K562 (cell line): ENCODE data around the gene PSMA5. TPM values are rescaled to one million over a fixed set of nuclear protein-coding genes. Genes with fewer than 3 reads are reported as not detected.

Experiments used
- FOXO4 ChIP-seq: fragments of 450-650 bp; formaldehyde crosslinking; IDR thresholded peaks from 2 replicates; pipeline ENCODE4 v1.4.0; 2020; ENCODE audit warnings: mild to moderate bottlenecking, moderate library complexity
- GABPA ChIP-seq: fragments of 200-800 bp; sonication (Bioruptor generic); conservative IDR thresholded peaks from 2 replicates; pipeline ENCODE4 v1.6.1; 2016; ENCODE audit warnings: low read depth, missing genetic modification characterization, missing compliant biosample characterization
- GTF3C2 ChIP-seq: IDR thresholded peaks from 3 replicates; pipeline ENCODE4 v1.6.1; 2011; ENCODE audit warnings: borderline replicate concordance, mild to moderate bottlenecking, moderate library complexity; ENCODE audit not compliant: insufficient read length; ENCODE audit errors: extremely low read depth
- HMGXB4 ChIP-seq: sonication (generic); formaldehyde crosslinking; IDR thresholded peaks from 2 replicates; pipeline ENCODE4 v1.8.1; 2023; ENCODE audit warnings: mild to moderate bottlenecking, missing genetic modification reagents
- KAT2B ChIP-seq: IDR thresholded peaks from one replicate; pipeline ENCODE4 v1.6.1; 2012; ENCODE audit warnings: low read depth, mild to moderate bottlenecking, control low read depth, inconsistent platforms, low read length, moderate library complexity
- MAFK ChIP-seq: IDR thresholded peaks from 2 replicates; pipeline ENCODE4 v1.6.1; 2011; ENCODE audit warnings: low read length, improper control_type of control experiment
- NCOA4 ChIP-seq: fragments of 450-650 bp; IDR thresholded peaks from 2 replicates; pipeline ENCODE4 v1.6.1; 2018; ENCODE audit warnings: mild to moderate bottlenecking; ENCODE audit not compliant: partially characterized antibody
- VEZF1 ChIP-seq: fragments of 200-800 bp; sonication (Bioruptor generic); IDR thresholded peaks from 2 replicates; pipeline ENCODE4 v1.6.1; 2017; ENCODE audit warnings: missing genetic modification characterization, missing compliant biosample characterization
- ZC3H4 ChIP-seq: sonication (generic); formaldehyde crosslinking; IDR thresholded peaks from 2 replicates; pipeline ENCODE4 v1.9.0; 2021; ENCODE audit warnings: missing genetic modification reagents, borderline replicate concordance
- ZKSCAN8 ChIP-seq: fragments of 200-800 bp; sonication (Bioruptor generic); IDR thresholded peaks from 2 replicates; pipeline ENCODE4 v1.6.1; 2016; ENCODE audit warnings: missing genetic modification characterization, missing compliant biosample characterization
- ZNF197 ChIP-seq: fragments of 200-800 bp; sonication (Bioruptor generic); IDR thresholded peaks from 2 replicates; pipeline ENCODE4 v1.6.1; 2016; ENCODE audit warnings: low read depth, missing genetic modification characterization, missing compliant biosample characterization
- ZNF263 ChIP-seq: sonication (generic); formaldehyde crosslinking; IDR thresholded peaks from 2 replicates; pipeline ENCODE4 v1.8.0; 2022; ENCODE audit warnings: mild to moderate bottlenecking, missing genetic modification reagents, borderline replicate concordance
- ZNF408 ChIP-seq: fragments of 250-450 bp; sonication (Bioruptor Pico); IDR thresholded peaks from 2 replicates; pipeline ENCODE4 v1.4.0; 2020; ENCODE audit warnings: low read depth, mild to moderate bottlenecking, moderate library complexity
- ZNF551 ChIP-seq: fragments of 250-450 bp; sonication (Bioruptor Pico); IDR thresholded peaks from 2 replicates; pipeline ENCODE4 v1.5.0; 2021; ENCODE audit warnings: mild to moderate bottlenecking, moderate library complexity
- ZNF764 ChIP-seq: fragments of 250-450 bp; sonication (Bioruptor Pico); IDR thresholded peaks from 2 replicates; pipeline ENCODE4 v1.4.0; 2020; ENCODE audit warnings: low read depth, mild to moderate bottlenecking, moderate library complexity
- polyA plus RNA-seq, 8 experiments: library from polyadenylated mRNA; depleted of rRNA in 4 of 8; stranded (reverse) in 5 of 8; unstranded in 3 of 8; fragments of >200 nt; fragmentation: Nextera tagmentation in 2 of 8; fragmentation: Illumina TruSeq in 1 of 8; extraction: Ambion mirVana in 2 of 8; extraction: Trizol in 1 of 8; gene quantifications; 2 replicates each; pipeline versions ENCODE4 v1.2.1 to v1.2.3, GENCODE V29; 2011 to 2014; ENCODE audit warnings: inconsistent platforms in 1 of 8, missing spikeins in 1 of 8
- total RNA-seq, 7 experiments: library from RNA; depleted of rRNA in 6 of 7; stranded (reverse); fragments of >200 nt in 6 of 7; fragmentation: Illumina TruSeq in 2 of 7; extraction: Trizol in 2 of 7; gene quantifications; 2 replicates each; pipeline versions ENCODE4 v1.2.1 to v1.2.3, GENCODE V29; 2011 to 2021; ENCODE audit warnings: low replicate concordance in 1 of 7
- TF ChIP-seq, protein P1 (sequence below): fragments of 250-450 bp; sonication (Bioruptor Pico); IDR thresholded peaks from 2 replicates; pipeline ENCODE4 v1.6.1; 2021; ENCODE audit warnings: mild to moderate bottlenecking
- TF ChIP-seq, protein P2 (sequence below): fragments of 450-650 bp; IDR thresholded peaks from 2 replicates; pipeline ENCODE4 v1.6.1; 2017; ENCODE audit warnings: antibody characterized with exemption

Gene PSMA5
- total and polyA plus RNA-seq, 9 of the 15 experiments (the other 6 are each of a cell fraction or from before 2014, with no cell fraction given): 82.6 to 542 (median 287) TPM

DNA sequence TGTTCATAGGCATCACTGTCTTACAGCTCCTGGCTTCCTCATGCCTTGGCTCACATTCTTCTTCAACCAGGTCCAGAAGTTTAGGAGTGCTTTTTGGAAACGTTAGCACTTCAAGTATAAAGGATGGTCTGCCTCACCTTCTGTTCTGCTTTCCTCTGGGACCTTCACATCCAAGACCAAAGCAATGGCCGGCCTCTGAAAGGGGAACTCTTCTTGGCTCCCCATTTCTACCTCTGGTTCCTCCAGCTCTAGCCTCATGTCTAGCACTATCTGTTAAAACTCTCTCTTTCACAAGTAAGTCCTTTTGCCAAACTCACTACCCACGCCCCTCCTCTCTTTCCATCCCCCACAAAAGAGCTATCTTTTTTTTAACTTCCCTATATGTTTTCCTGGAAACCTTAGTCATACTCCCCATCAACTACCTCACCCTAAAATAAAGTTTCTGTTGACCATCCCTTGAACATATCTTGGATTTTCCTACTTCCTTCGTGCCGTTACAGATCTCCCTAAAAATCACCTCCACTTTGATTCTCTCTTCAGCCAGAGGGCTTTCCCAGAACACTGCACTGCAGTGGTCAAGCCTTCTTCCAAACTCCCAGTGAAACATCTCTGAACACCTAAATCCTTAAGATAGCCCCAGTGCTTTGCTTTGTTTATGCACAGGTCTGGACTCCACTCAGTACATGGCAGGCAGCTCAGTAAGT, 36.5 kb downstream of the PSMA5 start (continued):
- TF ChIP-seq MAFK (peak; percentile 75), ZNF764 (CRISPR knock-in tag) (no peak), HMGXB4 (CRISPR knock-in tag) (no peak), VEZF1 (CRISPR knock-in tag) (peak; percentile 89), ZC3H4 (CRISPR knock-in tag) (no peak), ZNF197 (CRISPR knock-in tag) (peak; percentile 67; the same call in 1 of the 2 replicates), KAT2B (no peak), ZNF263 (no peak), FOXO4 (CRISPR knock-in tag) (no peak), ZNF408 (CRISPR knock-in tag) (no peak), ZNF551 (CRISPR knock-in tag) (no peak), NCOA4 (no peak), GABPA (tag) (no peak; the same call in 1 of the 2 replicates), GTF3C2 (no peak), ZKSCAN8 (CRISPR knock-in tag) (no peak)
- TF ChIP-seq, protein P1, sequence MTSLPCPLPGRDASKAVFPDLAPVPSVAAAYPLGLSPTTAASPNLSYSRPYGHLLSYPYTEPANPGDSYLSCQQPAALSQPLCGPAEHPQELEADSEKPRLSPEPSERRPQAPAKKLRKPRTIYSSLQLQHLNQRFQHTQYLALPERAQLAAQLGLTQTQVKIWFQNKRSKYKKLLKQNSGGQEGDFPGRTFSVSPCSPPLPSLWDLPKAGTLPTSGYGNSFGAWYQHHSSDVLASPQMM: no peak
- TF ChIP-seq, protein P2, sequence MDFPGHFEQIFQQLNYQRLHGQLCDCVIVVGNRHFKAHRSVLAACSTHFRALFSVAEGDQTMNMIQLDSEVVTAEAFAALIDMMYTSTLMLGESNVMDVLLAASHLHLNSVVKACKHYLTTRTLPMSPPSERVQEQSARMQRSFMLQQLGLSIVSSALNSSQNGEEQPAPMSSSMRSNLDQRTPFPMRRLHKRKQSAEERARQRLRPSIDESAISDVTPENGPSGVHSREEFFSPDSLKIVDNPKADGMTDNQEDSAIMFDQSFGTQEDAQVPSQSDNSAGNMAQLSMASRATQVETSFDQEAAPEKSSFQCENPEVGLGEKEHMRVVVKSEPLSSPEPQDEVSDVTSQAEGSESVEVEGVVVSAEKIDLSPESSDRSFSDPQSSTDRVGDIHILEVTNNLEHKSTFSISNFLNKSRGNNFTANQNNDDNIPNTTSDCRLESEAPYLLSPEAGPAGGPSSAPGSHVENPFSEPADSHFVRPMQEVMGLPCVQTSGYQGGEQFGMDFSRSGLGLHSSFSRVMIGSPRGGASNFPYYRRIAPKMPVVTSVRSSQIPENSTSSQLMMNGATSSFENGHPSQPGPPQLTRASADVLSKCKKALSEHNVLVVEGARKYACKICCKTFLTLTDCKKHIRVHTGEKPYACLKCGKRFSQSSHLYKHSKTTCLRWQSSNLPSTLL: no peak
